Muscle layer of duodenum (tissue), 2 donors: Measurements from ENCODE around the gene IRX6.

Experiments
- H3K27ac ChIP-seq: one replicate; pipeline ENCODE4 v1.7.0; 2013; ENCODE audit warnings: mild to moderate bottlenecking, low read length
- H3K27me3 ChIP-seq: one replicate; pipeline ENCODE4 v1.7.0; 2013; ENCODE audit warnings: low read depth, mild to moderate bottlenecking, control low read depth, low read length
- H3K36me3 ChIP-seq, 2 donors: one replicate each; pipeline ENCODE4 v1.7.0; 2013; ENCODE audit warnings: low read length in 2 of 2, control low read depth in 1 of 2, mild to moderate bottlenecking in 1 of 2; ENCODE audit not compliant: insufficient read depth in 2 of 2, control insufficient read depth in 1 of 2
- H3K4me1 ChIP-seq, 2 donors: one replicate each; pipeline ENCODE4 v1.7.0; 2013; ENCODE audit warnings: low read length in 2 of 2, mild to moderate bottlenecking in 2 of 2, control low read depth in 1 of 2, moderate library complexity in 1 of 2; ENCODE audit not compliant: insufficient read depth in 2 of 2, control insufficient read depth in 1 of 2
- H3K4me3 ChIP-seq, 2 donors: one replicate each; pipeline ENCODE4 v1.7.0; 2013; ENCODE audit warnings: low read length in 2 of 2, low read depth in 1 of 2, mild to moderate bottlenecking in 1 of 2
- H3K9me3 ChIP-seq, 2 donors: one replicate each; pipeline ENCODE4 v1.7.0; 2013; ENCODE audit warnings: low read length in 2 of 2, control low read depth in 1 of 2, mild to moderate bottlenecking in 1 of 2; ENCODE audit not compliant: control insufficient read depth in 1 of 2
- donor health status: healthy.

IRX6 gene

GRCh38 chr16:55323637-55324271 is at the start of gene IRX6:
IRX6 (plus strand) TSS chr16:55324203; CDS start chr16:55325092, 889 bp downstream.
- no peaks in the 10 kb centered on the region for H3K9me3 ChIP-seq
- no peak within 1 kb of the TSS for H3K27ac ChIP-seq
- H3K4me3 ChIP-seq, result peak within 1 kb of the TSS in 1 of 2 donors; percentile 30
- H3K27me3 ChIP-seq, result peaks cover 16% of the 10 kb centered on the region
- H3K4me1 ChIP-seq, result peaks cover 0 to 20% of the 10 kb centered on the region in 2 donors
- H3K36me3 ChIP-seq, result no peaks in the 10 kb centered on the region

GRCh38 chr16:55274391-55274790 is 49.6 kb upstream of the IRX6 start:
- Histone ChIP-seq H3K4me1 (no peaks in the 10 kb centered on the region), H3K4me3 (no peak overlapping the region), H3K27ac (no peak overlapping the region), H3K36me3 (no peaks in the 10 kb centered on the region), H3K9me3 (no peaks in the 10 kb centered on the region), H3K27me3 (no peaks in the 10 kb centered on the region)

- no peaks in the 10 kb centered on the region for H3K4me1 ChIP-seq
- H3K9me3 ChIP-seq, result no peaks in the 10 kb centered on the region
- H3K27me3 ChIP-seq, result no peaks in the 10 kb centered on the region
- H3K27ac ChIP-seq, result no peak overlapping the region
- H3K36me3 ChIP-seq, result no peaks in the 10 kb centered on the region
- no peak overlapping the region for H3K4me3 ChIP-seq
These were observed 48.8 kb upstream of the IRX6 start for GRCh38 chr16:55275167-55275566.

GRCh38 chr16:55275869-55276268 is 48.1 kb upstream of the IRX6 start:
- no peak overlapping the region for H3K27ac ChIP-seq
- H3K27me3 ChIP-seq, result no peaks in the 10 kb centered on the region
- H3K4me1 ChIP-seq, result no peaks in the 10 kb centered on the region
- no peaks in the 10 kb centered on the region for H3K36me3 ChIP-seq
- H3K9me3 ChIP-seq, result no peaks in the 10 kb centered on the region
- H3K4me3 ChIP-seq, result no peak overlapping the region

GRCh38 chr16:55277536-55277935 is 46.5 kb upstream of the IRX6 start:
- Histone ChIP-seq H3K4me3 (no peak overlapping the region), H3K9me3 (no peaks in the 10 kb centered on the region), H3K27ac (no peak overlapping the region), H3K4me1 (no peaks in the 10 kb centered on the region), H3K36me3 (no peaks in the 10 kb centered on the region), H3K27me3 (no peaks in the 10 kb centered on the region)

GRCh38 chr16:55279598-55279997 is 44.4 kb upstream of the IRX6 start:
- Histone ChIP-seq H3K4me3 (no peak overlapping the region), H3K36me3 (no peaks in the 10 kb centered on the region), H3K27ac (no peak overlapping the region), H3K27me3 (no peaks in the 10 kb centered on the region), H3K4me1 (no peaks in the 10 kb centered on the region), H3K9me3 (no peaks in the 10 kb centered on the region)

GRCh38 chr16:55280587-55280986 is 43.4 kb upstream of the IRX6 start:
- H3K4me1 ChIP-seq, result no peaks in the 10 kb centered on the region
- no peak overlapping the region for H3K27ac ChIP-seq
- no peaks in the 10 kb centered on the region for H3K27me3 ChIP-seq
- no peak overlapping the region for H3K4me3 ChIP-seq
- H3K36me3 ChIP-seq, result no peaks in the 10 kb centered on the region
- H3K9me3 ChIP-seq, result no peaks in the 10 kb centered on the region

GRCh38 chr16:55282441-55282840 is 41.6 kb upstream of the IRX6 start:
- no peaks in the 10 kb centered on the region for H3K9me3 ChIP-seq
- H3K36me3 ChIP-seq, result no peaks in the 10 kb centered on the region
- no peaks in the 10 kb centered on the region for H3K27me3 ChIP-seq
- H3K27ac ChIP-seq, result no peak overlapping the region
- H3K4me3 ChIP-seq, result no peak overlapping the region
- H3K4me1 ChIP-seq, result no peaks in the 10 kb centered on the region

- Histone ChIP-seq H3K27ac (no peak overlapping the region), H3K36me3 (no peaks in the 10 kb centered on the region)
These were observed 39.9 kb upstream of the IRX6 start for GRCh38 chr16:55283812-55284717.

GRCh38 chr16:55284718-55285099 is 39.3 kb upstream of the IRX6 start:
- Histone ChIP-seq H3K9me3 (peaks cover 0 to 5% of the 10 kb centered on the region in 2 donors), H3K36me3 (no peaks in the 10 kb centered on the region), H3K27me3 (no peaks in the 10 kb centered on the region), H3K27ac (no peak overlapping the region), H3K4me1 (no peaks in the 10 kb centered on the region), H3K4me3 (no peak overlapping the region)

More at GRCh38 chr16:55283812-55284717, 39.9 kb upstream of the IRX6 start:
- H3K27me3 ChIP-seq, result no peaks in the 10 kb centered on the region
- no peak overlapping the region for H3K4me3 ChIP-seq
- H3K4me1 ChIP-seq, result no peaks in the 10 kb centered on the region
- peaks cover 0 to 5% of the 10 kb centered on the region in 2 donors for H3K9me3 ChIP-seq

- no peaks in the 10 kb centered on the region for H3K4me1 ChIP-seq
- H3K27ac ChIP-seq, result no peak overlapping the region
- H3K27me3 ChIP-seq, result no peaks in the 10 kb centered on the region
- H3K9me3 ChIP-seq, result peaks cover 0 to 5% of the 10 kb centered on the region in 2 donors
- H3K36me3 ChIP-seq, result no peaks in the 10 kb centered on the region
- no peak overlapping the region for H3K4me3 ChIP-seq
These were observed 38.4 kb upstream of the IRX6 start for GRCh38 chr16:55285586-55285985.
